Ishikawa (cell line): ENCODE data around the gene KLHL3.

Source experiments
- EGR1 ChIP-seq: IDR thresholded peaks from 2 replicates; pipeline ENCODE4 v1.6.1; 2012
- EP300 ChIP-seq: IDR thresholded peaks from 2 replicates; pipeline ENCODE4 v1.6.1; 2012; ENCODE audit warnings: borderline replicate concordance
- TEAD4 ChIP-seq: IDR thresholded peaks from 2 replicates; pipeline ENCODE4 v1.6.1; 2012
- ZBTB7A ChIP-seq: IDR thresholded peaks from 2 replicates; pipeline ENCODE4 v1.6.1; 2012; ENCODE audit warnings: low read depth
- TF ChIP-seq, protein P1 (sequence below): IDR thresholded peaks from 2 replicates; pipeline ENCODE4 v1.6.1; 2012

DNA sequence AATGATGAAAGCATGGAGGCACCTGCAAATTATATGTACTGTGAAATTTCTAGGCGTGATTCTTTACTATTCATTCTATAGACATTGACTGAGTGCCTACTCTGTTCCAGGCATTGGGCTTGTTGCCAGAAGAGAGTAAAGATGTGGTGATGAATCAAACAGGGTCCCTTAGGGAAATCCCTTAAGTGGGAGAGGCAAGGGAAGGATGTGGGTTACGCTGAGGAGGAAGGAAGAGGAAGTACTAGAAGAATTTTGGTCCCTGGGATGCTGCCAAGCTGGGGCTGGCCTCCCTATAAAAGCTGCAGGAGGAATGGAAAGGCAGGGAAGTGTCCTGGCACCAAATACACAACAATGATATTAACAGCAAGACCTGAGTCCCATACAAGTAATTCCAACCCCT is 160.0 kb downstream of the KLHL3 start:
- TF ChIP-seq EP300, result no peak
- TF ChIP-seq, protein P1, sequence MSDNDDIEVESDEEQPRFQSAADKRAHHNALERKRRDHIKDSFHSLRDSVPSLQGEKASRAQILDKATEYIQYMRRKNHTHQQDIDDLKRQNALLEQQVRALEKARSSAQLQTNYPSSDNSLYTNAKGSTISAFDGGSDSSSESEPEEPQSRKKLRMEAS, result no peak
- TF ChIP-seq ZBTB7A, result no peak
- TF ChIP-seq EGR1, result no peak
- no peak for TF ChIP-seq TEAD4
